Activated CD4-positive, alpha-beta T cell treated with anti-CD3 and anti-CD28 coated beads, Interleukin-2, amount 50 U/mL, for 4 hours (primary cell): Measurements from ENCODE around the gene PSORS1C1.
A peak's percentile ranks its signal among the peaks of the same experiment; 100 is the strongest.
"Not testable (repeated sequence)": the region's sequence is repeated elsewhere in the genome, so short reads cannot be mapped to it uniquely, and the experiment has no call there.

Experiments
- DNase-seq, 2 experiments: peaks; one replicate each; pipeline ENCODE4 v3.0.0-alpha.2; 2020

Gene PSORS1C1

GRCh38 chr6:31180500-31180899 is 65.9 kb downstream of the PSORS1C1 start:
- DNase-seq = peak; percentile 60 to 69

- not testable (repeated sequence) for DNase-seq
Measured at GRCh38 chr6:31183287-31183686, 68.7 kb downstream of the PSORS1C1 start.

GRCh38 chr6:31183859-31184258 is 69.3 kb downstream of the PSORS1C1 start:
- DNase-seq = not testable (repeated sequence)

- not testable (repeated sequence) for DNase-seq
Measured at GRCh38 chr6:31185695-31186051, 71.1 kb downstream of the PSORS1C1 start.

- DNase-seq = no peak
Measured at GRCh38 chr6:31186052-31186734, 71.6 kb downstream of the PSORS1C1 start.

- no peak for DNase-seq
Measured at GRCh38 chr6:31187780-31188194, 73.2 kb downstream of the PSORS1C1 start.

- DNase-seq = not testable (repeated sequence)
Measured at GRCh38 chr6:31189223-31189622, 74.6 kb downstream of the PSORS1C1 start.
